HG03108 (cell line): ENCODE measurements around the gene OSBPL2.
A peak's percentile ranks its signal among the peaks of the same experiment; 100 is the strongest.

Source experiments
- ATAC-seq: cut with Tn5 transposase; IDR thresholded peaks from one replicate; pipeline ENCODE4 v1.9.1; 2021; ENCODE audit warnings: moderate library complexity; ENCODE audit not compliant: unreplicated experiment

OSBPL2 gene

DNA sequence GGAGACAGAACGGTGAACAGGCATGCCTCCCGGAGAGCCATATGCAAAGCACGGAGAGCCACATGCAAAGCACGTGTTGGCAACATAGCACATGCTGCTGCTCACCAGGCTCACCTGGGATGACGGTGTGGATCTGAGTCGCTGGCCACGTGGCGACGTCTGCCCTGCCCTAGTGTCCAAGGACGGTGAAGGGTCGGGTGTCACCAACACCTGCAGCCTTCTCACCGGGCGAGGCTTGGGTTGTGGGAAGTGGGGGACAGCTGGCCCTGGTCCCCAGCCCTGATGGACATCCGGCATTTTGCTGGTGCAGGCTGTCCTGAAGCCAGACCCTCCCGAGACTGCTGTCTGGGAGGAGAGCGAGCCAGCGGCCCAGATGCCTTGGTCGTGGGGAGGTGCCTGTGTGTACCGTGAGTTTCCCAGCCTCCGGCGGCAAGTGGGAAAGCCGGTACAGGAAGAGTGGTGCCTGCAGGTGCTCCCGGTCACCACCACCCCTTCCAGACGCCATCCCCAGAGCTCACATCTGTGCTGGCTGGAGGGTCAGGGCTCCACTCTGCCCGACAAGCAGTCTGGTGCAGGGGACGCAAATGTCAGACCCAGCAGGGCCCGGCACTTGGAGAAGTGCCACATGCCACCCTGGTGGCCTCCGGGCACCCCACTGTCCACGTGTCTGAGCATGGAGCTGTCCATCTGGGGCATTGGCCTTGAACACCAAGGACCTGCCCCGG, 58.6 kb downstream of the OSBPL2 start:
- no peak for ATAC-seq

DNA sequence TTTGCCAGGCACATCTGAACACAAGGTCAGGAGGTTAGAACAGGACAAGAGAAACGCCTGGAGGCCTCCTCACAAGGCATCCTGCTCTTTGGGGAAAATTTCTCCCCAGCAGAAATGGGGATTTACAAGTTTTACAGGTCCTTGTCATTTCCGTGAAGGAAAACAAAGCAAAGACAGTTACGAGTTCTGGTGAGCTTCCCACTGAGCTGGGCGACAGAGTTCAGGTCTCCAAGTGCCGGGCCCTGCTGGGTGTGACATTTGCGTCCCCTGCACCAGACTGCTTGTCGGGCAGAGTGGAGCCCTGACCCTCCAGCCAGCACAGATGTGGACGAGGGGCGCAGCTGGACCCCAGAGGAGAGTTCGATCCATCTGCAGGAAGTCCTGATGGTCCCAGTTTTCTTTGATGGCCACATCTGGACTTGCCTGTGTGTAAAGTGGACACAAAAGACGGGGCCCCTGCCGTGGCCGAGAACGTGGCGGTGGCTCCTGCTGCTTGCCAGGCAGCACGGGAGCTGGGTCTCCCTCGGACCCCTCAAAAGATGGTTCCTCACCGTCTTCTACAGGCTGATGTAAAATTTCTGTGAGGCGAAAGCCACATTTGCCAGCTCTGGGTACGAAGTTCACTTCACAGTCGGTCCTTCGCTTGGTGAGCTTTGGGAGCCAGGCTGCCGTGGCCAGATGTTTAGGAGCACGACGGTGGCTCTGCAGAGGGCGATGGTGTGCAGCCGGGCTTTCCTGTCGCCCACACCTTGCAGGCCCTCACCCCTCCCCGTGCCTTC, 59.3 kb downstream of the OSBPL2 start:
- ATAC-seq = no peak

DNA sequence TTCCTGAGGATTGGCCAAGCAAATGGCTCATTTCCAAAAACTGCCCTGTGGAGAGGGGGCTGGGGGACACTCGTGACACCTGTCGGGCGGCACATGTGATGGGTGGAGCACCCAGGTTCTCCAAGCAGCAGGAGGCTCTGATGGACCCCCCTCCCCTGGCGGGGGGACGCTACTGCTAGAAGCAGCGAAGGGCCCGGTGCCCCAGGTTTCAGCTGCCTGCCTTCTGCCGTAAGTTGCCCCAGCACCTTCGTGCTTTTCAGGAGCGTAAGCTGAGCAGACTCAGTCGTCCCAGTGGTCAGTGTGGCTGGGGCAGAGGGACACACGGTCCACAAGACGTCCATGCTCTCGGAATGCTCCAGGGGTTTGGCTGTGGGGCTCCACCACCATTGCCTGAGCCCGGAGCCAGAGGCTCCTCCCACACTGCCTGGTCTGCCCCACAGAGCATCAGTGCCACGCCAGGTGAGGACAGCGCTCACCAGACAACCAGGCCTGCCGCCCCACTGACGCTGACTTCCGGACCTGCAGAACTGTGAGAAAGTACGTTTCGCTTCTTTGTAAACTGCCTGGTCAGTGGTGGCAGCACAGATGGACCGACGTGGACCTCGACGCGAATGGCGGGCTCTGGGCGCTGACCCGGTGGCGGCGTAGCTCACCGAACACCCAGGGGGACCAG, 60.4 kb downstream of the OSBPL2 start:
- no peak for ATAC-seq

DNA sequence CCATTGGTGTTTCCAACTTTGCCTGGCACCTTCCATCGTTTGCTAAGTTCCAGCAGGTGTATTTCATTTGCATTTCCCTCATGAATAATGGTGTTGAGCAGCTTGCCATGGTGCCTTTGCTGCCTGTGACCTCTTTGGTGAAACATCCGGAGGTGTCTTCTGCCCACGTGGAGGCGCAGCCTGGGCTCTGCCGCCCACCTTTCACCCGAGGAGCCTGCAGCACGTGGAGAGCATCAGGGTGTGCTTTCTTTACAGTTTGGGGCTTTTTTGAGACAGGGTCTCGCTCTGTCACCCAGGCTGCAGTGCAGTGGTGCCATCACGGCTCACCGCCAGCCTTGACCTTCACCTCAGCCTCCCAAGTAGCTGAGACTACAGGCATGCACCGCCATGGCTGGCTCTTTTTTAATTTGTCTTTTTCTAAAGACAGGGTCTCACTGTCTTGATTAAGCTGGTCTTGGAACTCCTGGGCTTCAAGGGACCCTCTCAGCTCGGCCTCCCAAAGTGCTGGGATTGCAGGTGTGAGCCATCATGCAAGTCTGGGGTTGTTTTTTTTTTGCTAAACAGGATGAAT, 61.4 kb downstream of the OSBPL2 start:
- ATAC-seq = no peak

DNA sequence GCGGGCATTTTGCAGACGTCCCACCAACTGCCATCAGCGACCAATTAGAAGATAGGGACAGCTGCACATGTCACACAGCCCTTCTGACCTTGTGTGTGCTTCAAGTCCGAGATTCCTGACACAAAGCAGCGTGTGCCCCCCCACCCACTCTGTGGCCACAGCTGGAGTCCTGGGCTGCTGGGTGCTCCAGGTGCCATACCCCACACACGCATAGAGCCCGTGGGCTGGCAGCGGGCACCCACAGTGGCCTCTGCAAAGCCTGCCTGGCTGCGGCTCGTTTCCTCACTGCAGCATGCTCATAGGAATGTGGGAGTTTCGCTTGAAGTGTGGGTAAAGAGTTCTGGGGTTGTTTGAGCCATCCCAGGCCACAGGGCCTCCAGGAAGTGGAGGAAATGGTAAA, 62.0 kb downstream of the OSBPL2 start:
- ATAC-seq = no peak

DNA sequence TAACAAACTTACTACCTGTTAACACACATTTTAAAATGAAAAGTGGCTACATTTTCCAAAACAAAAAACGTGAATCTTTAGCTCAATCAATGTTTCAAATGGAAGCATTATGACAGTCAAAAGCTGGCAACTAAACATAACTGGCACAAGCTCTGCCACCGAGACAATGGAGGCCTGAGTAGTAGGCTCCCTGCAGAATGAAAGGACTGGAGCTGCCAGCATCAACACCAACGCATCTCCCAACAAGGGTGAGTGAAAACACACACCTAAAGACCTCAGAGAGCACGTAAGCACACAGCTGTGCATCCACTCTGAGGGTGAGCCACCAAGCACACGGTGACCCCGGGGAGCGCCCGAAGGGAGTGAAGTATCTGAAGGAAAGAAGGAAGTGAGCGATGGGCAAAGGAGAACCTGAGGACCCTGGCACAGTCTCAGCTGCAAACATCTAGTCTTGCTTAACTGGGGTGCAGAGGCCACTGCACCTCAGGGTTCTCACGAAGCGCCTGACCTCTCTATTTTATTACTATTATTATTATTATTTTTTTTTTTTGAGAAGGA, 62.9 kb downstream of the OSBPL2 start:
- ATAC-seq = no peak

DNA sequence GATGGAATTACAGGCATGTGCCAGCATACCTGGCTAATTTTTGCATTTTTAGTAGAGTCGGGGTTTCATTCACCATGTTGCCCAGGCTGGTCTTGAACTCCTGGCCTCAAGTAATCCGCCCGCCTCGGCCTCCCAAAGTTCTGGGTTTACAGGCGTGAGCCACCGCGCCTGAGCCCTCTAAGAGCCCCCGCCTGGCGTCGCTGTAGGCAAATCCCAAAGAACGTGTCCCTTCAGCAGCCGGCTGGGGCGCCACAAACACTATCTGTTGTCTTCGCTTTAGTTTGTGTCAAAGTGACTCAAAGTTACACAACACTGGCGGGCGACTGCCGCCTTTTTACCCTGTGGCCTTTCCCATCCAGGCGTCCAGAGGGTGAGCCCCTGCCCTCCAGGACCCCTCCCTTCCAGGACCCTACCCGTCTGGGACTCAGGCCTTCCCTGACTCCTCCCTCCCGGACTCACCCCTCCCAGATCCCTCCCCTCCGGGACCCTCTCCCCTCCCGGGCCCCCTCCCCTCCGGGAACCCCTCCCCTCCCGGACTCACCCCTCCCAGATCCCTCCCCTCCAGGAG, 63.5 kb downstream of the OSBPL2 start:
- peak; percentile 40 for ATAC-seq

DNA sequence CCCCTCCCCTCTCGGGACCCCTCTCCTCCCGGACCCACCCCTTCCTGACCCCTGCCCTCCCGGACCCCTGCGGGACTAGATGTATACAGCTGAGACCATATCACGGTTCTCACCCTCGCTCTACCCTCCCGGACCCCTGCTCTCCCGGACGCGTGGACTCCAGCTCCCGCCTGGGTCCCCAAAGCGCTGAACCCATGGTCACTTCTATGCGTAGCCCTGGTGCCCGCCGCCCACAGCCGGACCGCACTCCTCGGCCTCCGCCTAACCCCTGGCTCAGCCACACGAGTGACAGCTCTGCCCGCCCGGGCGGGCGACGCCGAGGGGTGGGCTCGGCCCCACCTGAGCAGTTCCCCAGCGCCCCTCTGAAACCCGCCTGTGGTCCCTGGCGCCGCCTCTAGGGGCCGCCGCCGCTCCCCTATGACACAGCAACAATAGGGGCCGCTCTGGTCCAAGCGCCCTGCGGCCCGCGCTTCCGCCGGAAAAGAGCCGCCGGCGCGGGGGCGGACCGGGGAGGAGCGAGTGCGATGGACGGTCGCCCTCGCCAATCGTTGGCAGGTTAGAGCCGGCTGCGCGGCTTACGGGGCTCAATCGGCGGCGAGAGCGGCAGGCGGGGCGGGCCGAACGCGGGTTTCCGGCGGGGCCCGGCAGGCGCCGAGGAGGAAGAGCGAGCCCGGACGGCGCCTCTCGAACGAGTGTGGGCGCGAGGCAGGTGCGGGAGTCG, 64.2 kb downstream of the OSBPL2 start, which contains the start of gene ADRM1:
Gene ADRM1, plus strand, starts transcription at position 657 of the 721 bp plus-strand sequence. CDS start 572 bp downstream, outside the sequence.
- ATAC-seq = peak; percentile 79

DNA sequence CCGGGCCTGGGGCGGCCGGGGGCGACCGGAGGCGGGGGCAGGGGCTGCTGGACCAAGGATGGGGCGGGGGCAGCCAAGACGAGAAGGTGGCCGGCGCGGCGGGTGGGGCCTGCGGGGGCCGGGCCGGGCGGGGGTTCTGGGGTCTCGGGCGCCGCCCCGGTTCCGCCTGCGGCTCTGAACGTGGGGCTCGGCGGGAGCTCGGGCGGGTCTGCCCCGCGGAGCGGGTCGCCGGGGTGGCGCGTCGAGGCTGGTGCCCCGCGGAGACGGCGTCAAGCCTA, 64.7 kb downstream of the OSBPL2 start:
- no peak for ATAC-seq

DNA sequence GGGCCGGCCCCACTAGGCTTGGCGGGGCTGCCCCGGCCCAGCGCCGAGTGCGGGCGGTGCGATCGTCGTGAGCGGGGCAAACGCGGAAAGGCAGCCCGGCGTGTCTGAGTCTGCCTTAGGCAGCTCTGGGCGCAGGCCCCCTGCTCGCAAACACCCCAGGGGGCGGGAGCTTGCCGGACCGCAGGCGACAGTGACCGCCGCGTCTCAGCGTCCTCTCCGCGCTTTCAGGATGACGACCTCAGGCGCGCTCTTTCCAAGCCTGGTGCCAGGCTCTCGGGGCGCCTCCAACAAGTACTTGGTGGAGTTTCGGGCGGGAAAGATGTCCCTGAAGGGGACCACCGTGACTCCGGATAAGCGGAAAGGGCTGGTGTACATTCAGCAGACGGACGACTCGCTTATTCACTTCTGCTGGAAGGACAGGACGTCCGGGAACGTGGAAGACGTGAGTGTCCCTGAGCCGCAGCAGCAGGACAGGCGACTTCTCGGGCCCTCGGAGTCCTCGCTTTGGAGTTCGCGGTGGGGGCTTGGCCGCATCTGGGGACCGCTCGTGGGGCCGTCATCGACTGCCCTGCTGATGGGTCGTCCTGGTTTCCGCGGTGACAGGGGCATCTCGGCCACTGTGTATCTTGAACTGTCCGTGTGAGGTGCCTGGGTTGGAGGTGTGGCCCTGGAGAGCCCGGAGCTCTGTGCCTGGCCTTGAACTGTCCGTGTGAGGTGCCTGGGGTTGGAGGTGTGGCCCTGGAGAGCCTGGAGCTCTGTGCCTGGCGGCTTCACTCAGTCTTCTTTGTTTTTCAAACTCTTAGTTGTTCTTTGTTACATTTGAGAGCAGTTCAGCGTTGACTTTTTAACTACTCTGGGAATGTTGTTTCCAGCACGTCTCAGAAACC, 65.3 kb downstream of the OSBPL2 start:
- no peak for ATAC-seq

DNA sequence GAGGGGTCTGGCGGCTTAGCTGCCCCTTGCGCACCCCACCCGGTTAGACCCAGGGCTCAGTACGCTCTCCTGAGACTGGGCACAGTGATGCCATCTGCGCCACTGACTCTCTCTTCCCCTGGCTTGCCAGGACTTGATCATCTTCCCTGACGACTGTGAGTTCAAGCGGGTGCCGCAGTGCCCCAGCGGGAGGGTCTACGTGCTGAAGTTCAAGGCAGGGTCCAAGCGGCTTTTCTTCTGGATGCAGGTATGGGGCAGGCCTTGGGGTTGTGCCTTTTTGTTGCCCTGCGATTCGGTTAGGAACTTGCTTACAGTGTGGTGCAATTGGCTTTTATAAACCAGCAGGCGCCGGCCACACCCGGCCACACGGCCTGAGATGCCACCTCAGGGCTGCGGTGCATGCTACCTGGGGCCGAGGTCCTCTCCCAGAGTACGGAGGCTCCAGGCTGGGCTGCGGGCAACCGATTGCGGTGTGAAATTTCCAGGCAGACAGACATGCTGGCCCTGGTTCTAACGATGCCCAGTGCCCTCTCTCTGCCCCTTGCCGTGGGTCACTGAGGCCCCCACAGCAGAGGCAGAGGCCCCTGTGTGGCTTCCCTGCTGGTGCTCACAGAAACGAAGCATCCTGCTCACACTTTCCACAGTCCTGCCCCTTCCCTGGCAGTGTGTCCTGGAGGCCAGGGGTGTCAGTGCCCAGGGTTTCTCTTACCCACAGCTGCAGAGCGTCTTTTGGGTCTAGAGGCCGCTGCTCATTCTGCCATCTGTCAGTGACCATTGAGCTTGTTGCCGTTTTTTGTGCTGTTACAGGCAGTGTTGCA, 66.2 kb downstream of the OSBPL2 start:
- ATAC-seq = no peak

DNA sequence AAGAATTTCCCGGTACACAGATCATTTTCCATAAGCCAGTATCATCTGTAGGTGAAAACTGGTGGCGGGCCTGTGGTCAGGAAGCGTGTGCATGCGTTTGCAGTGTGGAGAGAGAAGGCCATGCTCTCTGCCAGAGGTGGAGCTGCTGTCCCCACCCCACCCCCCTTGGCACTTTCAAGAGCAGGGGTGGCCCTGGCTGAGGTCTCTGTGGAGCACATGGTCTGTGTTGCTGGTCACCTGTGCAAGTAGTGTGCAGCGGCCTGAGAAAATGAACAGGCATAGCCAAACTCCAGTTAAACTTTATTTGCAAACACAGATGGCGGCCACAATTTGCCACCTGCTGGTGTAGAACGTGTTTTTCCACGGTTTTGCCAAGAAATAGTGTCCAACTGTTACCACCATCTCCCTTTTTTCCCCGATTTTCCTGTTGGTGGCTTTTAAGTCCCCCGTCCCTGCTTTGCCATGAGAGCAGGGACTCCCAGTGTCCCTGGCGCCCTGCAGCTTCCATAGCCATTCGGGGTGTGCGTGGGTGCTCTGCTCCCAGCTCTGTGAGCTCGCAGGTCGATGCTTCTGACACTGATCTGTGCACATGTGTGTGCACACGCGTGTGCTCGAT, 66.9 kb downstream of the OSBPL2 start:
- no peak for ATAC-seq

DNA sequence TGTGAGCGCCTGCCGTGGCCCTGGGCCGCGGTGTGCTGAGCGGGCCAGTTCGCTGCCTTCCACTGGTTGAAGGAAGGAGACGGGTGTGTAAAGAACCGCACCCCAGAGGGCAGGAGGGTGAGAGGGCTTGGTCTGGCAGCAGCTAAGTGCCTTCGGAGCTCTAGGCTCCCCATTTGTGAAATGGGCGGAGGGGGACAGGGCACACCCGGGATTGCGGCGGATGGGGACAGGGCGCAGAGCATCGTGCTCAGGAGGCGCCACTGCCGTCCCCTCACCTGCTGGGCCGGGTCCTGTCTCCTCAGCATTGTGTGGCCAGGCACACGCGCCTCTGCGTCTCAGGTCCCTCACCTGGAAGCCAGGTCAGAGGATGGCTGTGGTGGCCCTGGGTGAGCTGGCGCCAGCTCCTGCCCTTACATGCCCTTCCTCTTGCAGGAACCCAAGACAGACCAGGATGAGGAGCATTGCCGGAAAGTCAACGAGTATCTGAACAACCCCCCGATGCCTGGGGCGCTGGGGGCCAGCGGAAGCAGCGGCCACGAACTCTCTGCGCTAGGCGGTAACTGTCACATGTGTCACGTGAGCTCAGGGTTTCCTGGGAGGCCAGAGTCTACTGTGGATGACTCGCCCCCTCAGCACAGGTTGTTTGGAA, 67.6 kb downstream of the OSBPL2 start:
- no peak for ATAC-seq

DNA sequence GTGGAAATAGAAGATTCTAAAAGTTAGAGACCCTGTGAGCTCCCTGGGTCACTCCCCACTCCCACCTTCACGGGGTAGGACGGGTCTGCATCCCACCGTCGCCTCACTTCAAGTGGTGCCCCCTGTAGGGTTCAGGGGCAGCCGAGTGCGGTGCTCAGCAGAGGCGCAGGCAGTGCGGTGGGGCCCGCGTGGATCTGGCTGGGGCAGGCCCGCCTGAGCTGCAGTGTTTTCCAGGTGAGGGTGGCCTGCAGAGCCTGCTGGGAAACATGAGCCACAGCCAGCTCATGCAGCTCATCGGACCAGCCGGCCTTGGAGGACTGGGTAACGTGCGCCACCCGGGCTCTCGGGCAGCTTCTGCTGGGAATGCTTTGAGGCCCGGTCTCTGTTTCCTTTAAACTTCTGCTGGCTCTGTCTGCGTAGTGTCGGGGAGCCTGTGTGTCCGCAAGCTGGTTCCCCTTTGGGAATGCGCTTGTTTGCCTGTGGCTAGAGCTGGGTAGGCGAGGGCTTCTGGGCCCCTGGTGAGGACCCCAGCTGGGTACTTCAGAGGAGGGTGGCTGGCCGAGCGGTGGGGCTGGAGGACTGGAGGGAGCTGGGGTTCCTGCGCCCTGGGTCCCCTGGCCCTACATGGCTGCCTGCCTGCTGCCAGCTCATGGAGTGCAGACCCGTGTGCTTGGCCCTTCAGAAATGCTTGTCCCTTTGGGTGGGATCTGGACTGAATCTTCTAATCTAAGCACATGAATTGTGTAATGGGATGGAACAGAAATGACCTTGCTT, 68.3 kb downstream of the OSBPL2 start:
- ATAC-seq = no peak

DNA sequence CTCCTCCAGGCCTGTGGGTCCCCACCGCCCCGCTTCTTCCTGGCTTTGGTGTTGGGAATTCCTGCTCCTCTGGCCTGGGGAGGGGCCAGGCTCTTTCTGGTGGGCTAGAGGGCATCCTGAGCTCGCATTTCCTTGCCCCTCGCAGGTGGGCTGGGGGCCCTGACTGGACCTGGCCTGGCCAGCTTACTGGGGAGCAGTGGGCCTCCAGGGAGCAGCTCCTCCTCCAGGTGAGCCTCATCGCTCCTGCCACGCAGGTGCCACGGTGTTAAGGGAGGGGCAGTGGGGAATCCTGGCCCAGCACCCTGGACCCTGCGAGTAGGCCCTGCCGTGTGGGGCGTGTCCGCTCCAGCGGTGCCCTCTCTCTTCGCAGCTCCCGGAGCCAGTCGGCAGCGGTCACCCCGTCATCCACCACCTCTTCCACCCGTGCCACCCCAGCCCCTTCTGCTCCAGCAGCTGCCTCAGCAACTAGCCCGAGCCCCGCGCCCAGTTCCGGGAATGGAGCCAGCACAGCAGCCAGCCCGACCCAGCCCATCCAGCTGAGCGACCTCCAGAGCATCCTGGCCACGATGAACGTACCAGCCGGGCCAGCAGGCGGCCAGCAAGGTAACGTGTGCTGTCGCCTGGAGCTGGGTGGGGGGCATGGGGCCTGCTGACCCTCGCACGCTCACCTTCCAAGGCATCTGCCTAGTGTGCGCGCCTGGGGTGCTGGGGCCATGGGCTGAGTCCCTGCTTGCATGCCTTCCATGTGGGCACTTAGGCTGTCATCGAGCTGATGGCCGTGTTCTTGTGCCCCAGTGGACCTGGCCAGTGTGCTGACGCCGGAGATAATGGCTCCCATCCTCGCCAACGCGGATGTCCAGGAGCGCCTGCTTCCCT, 69.1 kb downstream of the OSBPL2 start:
- ATAC-seq = no peak
